Measurements from ENCODE around the gene HOXC5.

GRCh38 chr12:54031480-54031879 lies 1.4 kb upstream of the HOXC5 start:
- TF ChIP-seq CTCF (IDR thresholded peaks at IDR 0.05) (no peak), EP300 (IDR thresholded peaks at IDR 0.05) (no peak)
